GM12874 (cell line): ENCODE measurements around the gene CCDC187.

Source experiments
- CTCF ChIP-seq: IDR thresholded peaks from 2 replicates; pipeline ENCODE4 v1.5.1; 2011; ENCODE audit warnings: low read depth, mild to moderate bottlenecking, control low read depth, low read length, moderate library complexity; ENCODE audit not compliant: insufficient read depth

Gene CCDC187

GRCh38 chr9:136204145-136204805 is 99.6 kb downstream of the CCDC187 start:
- no peak for TF ChIP-seq CTCF

- no peak for TF ChIP-seq CTCF
Measured at GRCh38 chr9:136203408-136204144, 100.3 kb downstream of the CCDC187 start.

- no peak for TF ChIP-seq CTCF
Measured at GRCh38 chr9:136202454-136203407, 101.2 kb downstream of the CCDC187 start.

DNA sequence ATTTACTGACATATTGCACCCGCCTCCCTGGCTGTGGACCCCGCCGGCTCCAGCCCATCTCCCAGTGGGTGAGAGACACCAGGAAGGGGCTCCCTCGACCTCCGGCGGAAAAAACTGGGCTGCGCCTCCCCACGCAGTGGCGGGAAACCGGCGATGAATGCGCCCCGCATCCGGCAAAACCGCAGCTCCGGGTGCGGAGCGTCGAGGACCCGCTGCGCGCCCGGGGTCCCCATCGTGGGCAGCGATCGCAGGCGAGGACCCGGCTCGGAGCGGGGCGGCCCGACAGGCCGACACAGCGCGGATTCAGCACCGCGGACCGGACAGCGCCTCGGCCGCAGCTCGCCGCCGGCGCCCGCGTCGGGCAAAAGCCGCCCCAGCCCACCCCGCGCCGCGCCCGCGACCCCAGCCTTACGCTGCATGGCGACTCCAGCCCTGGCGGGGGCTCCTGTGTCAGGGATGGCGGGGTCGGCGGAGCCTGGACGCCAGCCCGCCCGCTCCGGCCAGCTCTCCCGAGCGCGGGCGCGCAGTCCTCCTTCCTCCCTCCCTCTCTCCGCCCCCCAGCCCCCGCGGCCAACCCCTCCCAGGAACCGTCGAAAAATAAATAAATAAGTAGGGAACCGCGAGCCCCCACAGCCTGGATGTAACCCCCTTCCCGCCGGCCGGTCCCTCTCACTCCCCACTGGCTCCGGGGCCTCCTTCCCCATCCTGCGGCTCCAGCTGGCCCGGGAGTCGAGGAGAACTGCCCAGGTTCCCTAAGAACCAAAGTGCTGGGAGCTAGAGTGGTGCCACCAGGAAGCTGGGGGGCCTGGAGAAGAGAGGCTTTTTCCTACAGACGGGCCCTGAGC is 102.1 kb downstream of the CCDC187 start:
- TF ChIP-seq CTCF, result no peak

DNA sequence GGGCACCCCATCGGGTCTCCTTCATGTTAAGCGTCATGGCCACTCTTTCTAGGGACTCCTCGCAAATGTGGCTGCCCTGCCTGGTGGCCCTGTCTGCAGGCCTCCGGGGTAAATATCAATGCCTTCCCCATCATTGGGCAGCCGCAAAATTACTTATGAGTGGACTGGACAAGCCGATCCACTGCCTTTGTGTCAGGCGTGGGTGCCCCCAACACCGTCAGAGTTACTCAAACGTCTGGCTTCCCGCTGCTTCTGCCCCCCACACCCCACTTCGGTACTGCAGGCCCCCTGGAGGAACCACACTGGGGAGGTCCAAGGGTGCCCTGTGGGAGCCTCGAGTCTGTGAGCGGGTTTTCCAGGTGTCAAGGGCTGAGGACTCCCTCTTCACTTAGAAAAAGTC is 102.7 kb downstream of the CCDC187 start:
- TF ChIP-seq CTCF, result no peak

DNA sequence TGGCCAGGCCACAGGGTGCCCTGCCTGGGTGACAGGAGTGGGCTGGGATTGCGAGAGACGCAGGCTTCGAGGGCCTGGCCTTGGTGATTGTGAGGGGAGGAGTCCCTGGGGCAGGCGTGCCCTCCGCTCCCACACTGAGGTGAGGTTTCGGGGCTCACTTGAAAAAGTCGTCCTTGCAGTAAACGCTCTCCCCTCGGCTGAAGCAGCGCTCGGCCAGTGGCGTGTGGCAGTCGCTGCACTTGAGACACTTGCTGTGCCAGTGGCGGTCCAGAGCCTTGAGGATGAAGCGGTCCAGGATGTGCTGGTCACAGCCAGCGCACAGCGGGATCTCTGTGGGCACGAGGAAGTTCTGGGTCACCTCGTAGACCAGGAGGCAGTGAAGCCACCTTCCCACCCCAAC is 103.5 kb downstream of the CCDC187 start:
- no peak for TF ChIP-seq CTCF
